SH-SY5Y (cell line): ENCODE data around the gene PARVB.

Experiments
- GATA2 ChIP-seq: IDR thresholded peaks from 2 replicates; pipeline ENCODE4 v1.6.1; 2011; ENCODE audit warnings: mild to moderate bottlenecking, low read depth, low read length
- GATA3 ChIP-seq: IDR thresholded peaks from 2 replicates; pipeline ENCODE4 v1.6.1; 2011; ENCODE audit warnings: low read depth, mild to moderate bottlenecking, low read length, moderate library complexity

DNA sequence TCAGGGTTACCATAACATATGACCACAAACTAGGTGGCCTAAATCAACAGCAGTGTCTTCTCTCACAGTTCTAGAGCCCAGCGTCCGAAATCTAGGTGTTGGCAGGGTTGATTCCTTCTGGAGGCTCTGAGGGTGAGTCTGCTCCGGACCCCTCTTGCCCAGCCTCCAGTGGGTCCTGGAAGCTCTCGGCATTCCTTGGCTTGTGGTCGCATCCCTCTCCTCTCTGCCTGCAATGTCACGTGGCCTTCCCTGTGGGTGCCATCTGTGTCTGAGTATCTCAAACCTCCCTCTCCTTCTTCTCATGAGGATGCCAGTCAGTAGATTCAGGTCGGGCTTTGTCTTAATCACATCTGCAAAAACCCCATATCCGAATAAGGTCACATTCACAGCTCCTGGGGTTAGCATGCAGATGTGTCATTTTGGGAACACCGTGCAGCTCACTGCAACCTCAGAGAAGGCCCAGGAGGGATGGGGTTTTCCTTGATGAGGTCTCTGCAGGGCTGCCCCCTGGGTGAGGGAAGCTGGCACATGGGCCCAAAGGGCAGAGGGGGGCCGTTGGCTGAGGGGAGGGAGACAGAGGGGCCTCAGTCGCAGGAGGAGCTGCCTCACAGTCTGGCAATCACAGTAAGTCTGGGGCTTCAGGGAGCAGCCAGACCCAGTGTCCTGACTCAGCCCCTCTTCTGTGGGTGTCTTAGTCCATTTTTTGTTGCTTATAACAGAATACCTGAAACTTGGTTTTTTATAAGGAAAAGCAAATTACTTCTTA lies 197.8 kb downstream of the PARVB start:
- TF ChIP-seq GATA3 (no peak), GATA2 (no peak)
